Activated CD4-positive, alpha-beta T cell treated with anti-CD3 and anti-CD28 coated beads, Interleukin-2, Interleukin-4, amounts not matched to agents 100 ng/mL and 50 ng/mL, durations not matched to agents 16 hours and 8 hours (primary cell): ENCODE measurements around the gene KDM3B.

Experiments
- DNase-seq: peaks from one replicate; pipeline ENCODE4 v3.0.0-alpha.2; 2020; ENCODE audit warnings: low spot score

Gene KDM3B

DNA sequence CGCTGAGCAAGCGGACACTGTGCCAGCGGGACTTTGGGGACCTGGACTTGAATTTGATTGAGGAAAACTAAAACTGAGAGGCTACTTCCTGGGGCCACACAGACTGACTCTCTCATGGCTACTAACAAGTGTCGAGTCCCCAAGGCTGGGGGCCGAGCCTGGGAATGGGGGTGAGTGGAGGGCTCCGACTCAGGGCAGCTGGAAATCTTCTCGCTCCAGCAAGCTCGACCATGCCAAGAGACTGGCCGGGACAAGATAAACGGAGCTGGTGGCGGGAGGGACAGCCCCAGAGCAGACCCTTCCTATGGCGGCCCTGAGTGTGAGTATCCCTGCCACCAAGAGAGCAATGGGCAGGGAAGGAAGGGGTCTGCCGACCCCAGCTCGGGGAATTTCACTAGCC is 5.6 kb upstream of the KDM3B start:
- no peak for DNase-seq

- DNase-seq: no peak
These were observed 2.5 kb upstream of the KDM3B start for GRCh38 chr5:138349852-138350562.

DNA sequence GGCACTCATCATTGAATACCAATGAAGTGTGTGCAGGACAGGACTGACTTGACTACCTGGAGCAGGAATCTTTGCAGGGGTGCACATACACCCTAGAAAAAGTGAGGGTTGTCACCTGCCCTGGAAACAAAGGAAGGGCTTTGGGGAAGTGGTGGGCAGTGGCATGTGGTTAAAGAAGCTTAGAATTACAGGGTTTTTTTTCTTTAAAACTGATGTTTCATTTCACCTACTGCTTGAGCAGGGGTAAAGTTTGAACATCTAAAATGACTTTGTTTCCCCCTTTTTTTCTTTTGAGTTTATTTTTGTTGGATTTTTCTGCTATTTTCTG is 2.0 kb upstream of the KDM3B start:
- DNase-seq: no peak

GRCh38 chr5:138351056-138351455 is 1.4 kb upstream of the KDM3B start:
- no peak for DNase-seq

DNA sequence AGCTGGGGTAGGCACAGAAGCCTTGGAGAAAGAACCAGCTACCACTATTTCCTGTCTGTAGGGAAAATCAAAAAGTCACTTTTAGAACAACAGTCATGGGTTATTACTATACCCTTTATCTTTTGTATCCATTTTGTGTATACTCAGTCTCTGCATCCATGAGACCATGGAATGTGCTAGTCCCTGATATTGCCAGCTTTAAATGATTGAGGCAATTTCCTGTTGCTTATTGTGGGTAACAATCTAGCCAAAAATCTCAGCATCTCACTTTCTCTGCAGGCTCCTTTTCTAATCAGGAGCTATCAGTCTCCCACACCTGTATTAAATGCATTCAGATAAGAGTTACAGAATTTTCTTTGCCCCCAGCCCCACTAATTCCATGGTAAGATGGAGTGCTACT is 968 bp upstream of the KDM3B start:
- no peak for DNase-seq

DNA sequence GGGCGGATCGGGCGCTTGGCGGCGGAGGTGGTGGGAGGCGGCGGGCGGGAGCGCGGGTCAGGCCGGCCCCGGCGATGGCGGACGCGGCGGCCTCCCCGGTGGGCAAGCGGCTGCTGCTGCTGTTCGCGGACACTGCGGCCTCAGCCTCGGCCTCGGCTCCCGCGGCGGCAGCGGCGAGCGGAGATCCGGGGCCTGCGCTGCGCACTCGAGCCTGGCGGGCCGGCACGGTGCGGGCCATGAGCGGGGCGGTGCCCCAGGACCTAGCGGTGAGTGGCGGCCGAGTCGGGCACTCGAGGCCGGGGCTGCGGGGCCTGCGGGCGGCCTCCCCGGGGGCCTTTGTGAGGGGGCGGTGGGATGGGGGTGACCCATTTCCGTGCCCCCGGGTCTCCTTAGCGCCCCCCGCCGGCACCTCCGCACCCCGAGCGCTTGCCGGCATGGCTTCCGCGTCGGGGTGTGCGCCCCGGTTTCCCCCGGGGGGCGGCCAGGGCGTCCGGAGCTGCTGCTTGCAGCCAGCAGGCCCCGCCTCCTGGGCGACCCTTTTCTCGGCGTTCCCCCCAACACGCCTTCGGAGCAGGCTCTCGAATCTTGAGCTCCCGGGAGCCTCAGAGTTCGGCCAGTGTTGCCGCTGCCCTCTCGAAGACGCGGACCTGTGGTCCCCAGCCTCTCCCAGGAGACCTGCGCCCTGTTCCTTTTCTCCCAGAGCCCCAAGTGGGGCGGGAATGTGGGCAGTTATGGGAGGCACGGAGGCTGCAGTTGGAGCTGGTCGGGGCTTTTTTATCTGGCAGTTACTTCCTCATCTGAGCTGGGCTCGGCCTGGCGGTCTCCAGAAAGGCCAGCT is 456 bp downstream of the KDM3B start:
- DNase-seq: peak; percentile 56

DNA sequence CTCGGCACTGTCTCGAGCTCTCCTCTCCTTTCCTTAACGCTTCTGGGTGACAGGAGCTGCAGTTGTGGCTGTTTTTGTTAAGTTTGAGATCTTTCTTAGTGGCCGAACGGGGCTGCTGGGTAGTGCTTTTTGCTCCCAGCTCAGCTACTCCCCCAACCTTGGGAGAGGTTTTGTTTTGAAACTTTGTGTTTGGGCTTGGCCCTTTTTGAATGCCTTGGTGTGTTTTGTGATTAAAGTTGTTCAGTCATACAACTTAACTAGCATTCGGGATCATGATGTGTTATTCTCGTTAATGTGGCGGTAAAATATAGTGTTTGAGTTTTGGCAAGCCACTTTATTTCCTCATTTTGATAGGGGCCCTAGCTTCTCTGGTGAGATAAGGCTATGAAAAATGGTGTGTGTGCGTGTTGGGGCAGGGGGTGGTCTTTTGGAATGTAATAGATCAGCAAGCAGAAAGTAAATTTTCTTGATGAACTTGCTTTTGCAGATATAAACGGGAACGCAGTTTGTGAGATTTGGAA is 1.1 kb downstream of the KDM3B start:
- peak; percentile 22 for DNase-seq

DNA sequence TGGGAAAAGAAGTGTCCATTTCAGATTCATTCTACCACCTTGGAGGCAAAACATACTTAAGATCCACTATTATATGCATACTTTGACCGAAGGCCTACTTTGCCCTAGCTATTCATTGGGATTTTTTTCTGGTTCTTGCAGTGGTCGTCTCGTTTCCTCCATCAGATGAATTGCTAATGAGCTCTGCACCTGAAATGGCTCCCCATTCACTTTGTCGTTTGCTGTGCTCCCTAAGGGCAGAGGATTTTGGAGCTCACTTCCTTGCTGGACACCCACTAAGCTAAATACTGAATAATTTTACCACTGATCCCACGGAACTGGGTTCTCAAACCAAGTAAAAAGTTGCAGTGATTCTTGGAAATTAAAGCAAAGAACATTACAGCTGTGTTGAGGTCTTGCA is 1.9 kb downstream of the KDM3B start:
- no peak for DNase-seq

GRCh38 chr5:138354926-138355378 is 2.5 kb downstream of the KDM3B start:
- DNase-seq: peak; percentile 84

- no peak for DNase-seq
These were observed 7.1 kb downstream of the KDM3B start for GRCh38 chr5:138359621-138360020.

DNA sequence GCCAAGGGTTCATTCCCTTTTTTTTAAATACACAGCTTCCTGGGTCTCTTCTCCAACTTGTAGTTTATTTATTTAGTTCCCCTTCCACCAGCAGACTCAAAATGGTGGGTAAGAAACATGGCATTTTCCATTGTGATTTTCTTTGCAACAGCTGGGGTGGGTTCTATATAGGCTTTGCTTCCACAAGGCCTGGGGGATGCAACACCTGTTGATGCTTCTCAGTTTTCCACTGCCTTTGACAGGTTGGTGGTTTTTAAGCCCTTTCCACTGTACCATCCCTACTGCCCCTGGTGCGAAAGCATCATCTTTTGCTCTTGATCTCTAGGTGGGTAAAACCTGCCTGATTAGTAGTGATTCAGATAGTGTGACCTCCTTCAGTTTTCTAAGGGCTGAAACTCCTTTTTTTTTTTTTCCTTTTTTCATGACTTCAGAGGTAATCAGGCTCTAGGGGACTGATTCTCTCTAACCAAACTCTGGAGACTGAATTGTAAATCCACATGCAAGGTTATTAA is 8.5 kb downstream of the KDM3B start:
- no peak for DNase-seq

- no peak for DNase-seq
These were observed 12.1 kb downstream of the KDM3B start for GRCh38 chr5:138364576-138364975.

GRCh38 chr5:138366632-138367382 is 14.3 kb downstream of the KDM3B start:
- DNase-seq: no peak

DNA sequence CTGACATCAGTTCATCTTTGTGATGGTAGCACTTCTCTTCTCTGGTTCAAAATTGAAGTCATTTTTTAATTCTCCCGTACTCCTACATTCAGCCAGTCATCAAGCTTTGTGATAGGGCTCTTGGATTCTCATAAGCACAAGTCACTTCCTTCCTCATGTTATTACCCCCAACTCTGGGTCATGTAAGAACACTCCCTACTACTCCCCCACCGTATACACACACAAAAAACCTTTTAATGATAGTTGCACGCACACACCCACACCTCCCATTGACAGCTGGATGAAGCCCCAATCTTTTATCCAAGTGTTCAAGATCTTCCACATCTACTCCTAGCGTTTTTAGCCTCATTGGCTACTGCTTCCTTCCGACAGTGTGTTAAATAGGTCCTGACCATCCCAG is 16.8 kb downstream of the KDM3B start:
- no peak for DNase-seq

GRCh38 chr5:138369706-138370105 is 17.2 kb downstream of the KDM3B start:
- no peak for DNase-seq

DNA sequence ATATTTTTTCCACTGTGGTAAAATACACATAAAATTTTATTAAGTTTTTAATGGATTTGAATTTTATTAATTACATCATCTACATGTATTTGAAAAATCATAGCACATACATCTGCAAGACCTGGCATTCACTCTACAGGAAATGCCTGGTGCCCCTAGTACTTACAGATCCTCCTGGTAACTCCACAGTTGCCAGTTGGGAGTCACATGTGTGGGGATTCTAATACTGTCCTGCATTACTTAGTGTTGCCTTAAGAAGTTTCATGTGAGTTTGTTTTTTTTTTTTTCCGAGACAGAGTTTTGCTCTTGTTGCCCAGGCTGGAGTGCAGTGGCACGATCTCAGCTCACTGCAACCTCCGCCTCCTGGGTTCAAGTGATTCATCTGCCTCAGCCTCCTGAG is 18.1 kb downstream of the KDM3B start:
- no peak for DNase-seq

GRCh38 chr5:138371454-138371853 is 19.0 kb downstream of the KDM3B start:
- no peak for DNase-seq

DNA sequence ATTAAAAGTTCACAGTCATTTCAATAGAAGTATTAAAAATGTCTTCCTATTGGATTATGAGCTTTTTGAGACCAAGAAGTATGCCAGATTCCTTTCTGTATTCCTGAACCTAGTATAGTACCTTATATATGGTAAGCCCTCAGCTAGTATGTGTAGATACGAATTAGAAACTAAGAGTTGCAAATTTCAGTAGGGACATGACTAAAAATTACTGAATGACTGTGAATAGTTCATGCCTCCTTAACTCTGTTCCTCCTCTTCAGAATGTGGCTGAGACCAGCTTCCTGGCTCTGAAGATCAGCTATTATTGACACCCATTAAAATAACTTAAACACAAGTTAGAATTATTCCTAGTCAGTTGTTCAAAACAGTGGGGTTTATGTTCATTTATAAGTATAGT is 19.7 kb downstream of the KDM3B start:
- DNase-seq: no peak

DNA sequence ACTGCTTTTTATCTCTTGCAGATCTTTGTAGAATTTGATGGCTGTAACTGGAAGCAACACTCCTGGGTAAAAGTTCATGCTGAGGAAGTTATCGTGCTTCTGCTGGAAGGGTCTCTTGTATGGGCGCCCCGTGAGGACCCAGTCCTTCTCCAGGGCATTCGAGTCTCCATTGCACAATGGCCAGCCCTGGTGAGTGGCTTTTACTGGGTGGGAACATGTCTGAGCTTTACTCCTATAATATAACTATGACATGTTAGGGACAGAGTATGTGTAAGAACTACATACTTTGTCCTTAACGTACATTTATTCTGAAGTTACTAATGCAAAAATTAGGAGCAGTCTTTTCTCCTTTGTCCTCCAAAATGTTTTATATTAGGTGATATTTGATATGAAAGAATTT is 20.2 kb downstream of the KDM3B start:
- DNase-seq: no peak

GRCh38 chr5:138382347-138382746 is 29.9 kb downstream of the KDM3B start:
- DNase-seq: no peak

DNA sequence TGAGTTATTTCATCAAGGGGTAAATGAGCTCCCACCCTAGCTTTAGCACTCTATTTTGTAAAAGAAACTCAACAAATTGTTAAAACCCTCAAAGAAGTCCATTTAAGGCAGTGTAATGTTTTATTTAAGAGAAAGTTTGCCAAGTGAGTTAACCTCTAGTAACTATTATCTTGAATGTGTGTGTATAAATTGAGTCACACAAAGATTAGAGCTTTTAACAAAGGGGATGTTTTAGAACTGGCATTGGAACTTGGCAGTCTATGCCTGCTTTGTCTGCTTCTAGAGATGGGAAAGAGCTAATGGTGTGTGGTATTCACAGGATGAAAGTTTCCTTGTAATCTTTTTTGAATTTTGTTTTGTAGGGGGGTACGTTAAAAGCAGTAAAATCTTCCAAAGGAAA is 33.2 kb downstream of the KDM3B start:
- no peak for DNase-seq

GRCh38 chr5:138386290-138386689 is 33.8 kb downstream of the KDM3B start:
- no peak for DNase-seq

DNA sequence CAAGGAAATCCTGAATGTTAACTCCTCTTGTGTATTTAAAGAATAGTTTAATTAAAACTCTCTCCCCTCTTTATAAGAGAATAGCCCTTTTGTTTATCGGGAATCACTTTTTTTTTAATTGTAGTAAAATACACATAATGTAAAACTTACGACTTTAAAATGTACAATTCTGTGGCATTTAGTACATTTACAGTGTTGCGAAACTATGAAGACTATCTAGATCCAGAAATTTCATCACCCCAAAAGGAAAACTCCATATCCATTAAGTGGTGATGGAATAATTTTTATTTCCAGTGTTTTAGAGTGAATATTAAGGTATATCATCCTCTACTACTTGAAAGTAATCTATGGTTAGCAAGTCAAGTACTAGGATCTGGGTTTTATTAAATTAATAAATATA is 36.8 kb downstream of the KDM3B start:
- no peak for DNase-seq
